ENCODE measurements around the gene CYP24A1.

GRCh38 chr20:54107181-54107580 lies 66.6 kb downstream of the CYP24A1 start:
- TF ChIP-seq CTCF (IDR thresholded peaks at IDR 0.05) (no peak), EP300 (IDR thresholded peaks at IDR 0.05) (no peak), POLR2A (IDR thresholded peaks at IDR 0.05) (no peak)

Measured in ovary (tissue), 3 donors.